ENCODE data around the gene GALP.
"Not testable (repeated sequence)": the region's sequence is repeated elsewhere in the genome, so short reads cannot be mapped to it uniquely, and the experiment has no call there.

Gene GALP

DNA sequence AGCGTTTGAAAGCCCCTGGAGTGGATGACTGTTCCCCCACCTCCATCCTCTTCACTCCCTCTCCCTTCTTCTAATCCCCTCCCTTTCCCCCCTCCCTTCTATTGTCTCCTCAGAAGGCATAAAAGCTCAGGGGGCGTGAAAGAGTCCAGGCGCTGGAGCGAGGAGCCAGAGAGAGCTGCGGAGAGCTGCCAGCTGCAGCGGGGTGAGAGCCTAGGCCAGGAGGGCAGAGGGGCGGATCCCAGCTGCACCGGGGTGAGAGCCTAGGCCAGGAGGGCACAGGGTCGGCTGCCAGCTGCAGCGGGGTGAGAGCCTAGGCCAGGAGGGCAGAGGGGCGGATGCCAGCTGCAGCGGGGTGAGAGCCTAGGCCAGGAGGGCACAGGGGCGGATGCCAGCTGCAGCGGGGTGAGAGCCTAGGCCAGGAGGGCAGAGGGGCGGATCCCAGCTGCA, at the start of gene GALP:
TSS of gene GALP (plus strand) at position 148 of the 447 bp plus-strand sequence. CDS start 1,101 bp downstream, outside the sequence.
- H3K4me1 ChIP-seq (ENCODE audit: insufficient read depth, poor library complexity, severe bottlenecking); ATAC-seq (ENCODE audit: low read depth); H3K9me3 ChIP-seq (ENCODE audit: severe bottlenecking); H3K36me3 ChIP-seq (ENCODE audit: low read depth); H3K27ac ChIP-seq (ENCODE audit: poor library complexity, severe bottlenecking); H3K27me3 ChIP-seq (ENCODE audit: insufficient read depth, poor library complexity, severe bottlenecking); DNase-seq (ENCODE audit: low spot score); H3K4me3 ChIP-seq (ENCODE audit: severe bottlenecking): not testable (repeated sequence)

DNA sequence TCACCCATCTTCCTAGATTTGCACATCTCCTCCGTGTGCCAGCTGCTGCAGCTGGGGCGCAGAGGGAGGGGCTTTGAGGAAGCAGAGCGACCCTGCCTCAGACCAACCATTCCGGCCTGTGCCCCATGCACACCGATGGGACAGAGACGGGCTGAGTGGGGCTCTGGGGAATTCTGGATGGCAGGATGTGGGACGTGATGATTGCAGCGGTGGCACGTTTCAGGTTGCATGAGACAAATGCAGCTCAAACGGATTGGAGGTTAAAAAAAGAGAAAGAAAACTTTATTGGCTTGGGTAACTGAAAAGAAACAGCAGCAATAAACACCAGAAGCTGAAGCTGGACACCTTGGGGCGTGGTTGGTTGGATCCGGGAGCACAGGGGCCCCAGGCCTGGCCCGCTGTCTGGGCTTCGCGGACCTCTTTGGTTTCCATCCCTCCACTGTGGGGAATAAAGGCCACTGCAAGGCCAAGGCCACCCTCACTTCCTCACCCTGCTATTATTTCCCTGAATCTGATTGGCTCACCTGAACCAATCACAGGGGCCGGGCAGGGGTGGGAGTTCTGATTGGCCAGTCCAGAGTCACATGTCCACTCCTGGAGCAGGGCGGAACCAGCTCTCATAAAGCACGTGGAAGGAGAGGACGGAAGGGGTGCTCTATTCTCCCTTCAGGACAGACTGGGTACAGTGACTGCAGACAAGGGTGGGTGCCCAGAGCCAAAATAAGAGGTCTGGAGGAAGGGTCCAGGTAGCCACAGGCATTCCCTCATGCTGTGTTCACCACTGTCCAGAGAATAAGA, 48.6 kb upstream of the GALP start:
- Histone ChIP-seq H3K36me3 (ENCODE audit: low read depth) (no peaks in the 10 kb centered on the region), H3K4me3 (ENCODE audit: severe bottlenecking) (no peak overlapping the region), H3K4me1 (ENCODE audit: insufficient read depth, poor library complexity, severe bottlenecking) (no peaks in the 10 kb centered on the region), H3K27me3 (ENCODE audit: insufficient read depth, poor library complexity, severe bottlenecking) (no peaks in the 10 kb centered on the region), H3K27ac (ENCODE audit: poor library complexity, severe bottlenecking) (no peak overlapping the region), H3K9me3 (ENCODE audit: severe bottlenecking) (no peaks in the 10 kb centered on the region)
- no peak for DNase-seq (ENCODE audit: low spot score)
- TF ChIP-seq, protein P1, sequence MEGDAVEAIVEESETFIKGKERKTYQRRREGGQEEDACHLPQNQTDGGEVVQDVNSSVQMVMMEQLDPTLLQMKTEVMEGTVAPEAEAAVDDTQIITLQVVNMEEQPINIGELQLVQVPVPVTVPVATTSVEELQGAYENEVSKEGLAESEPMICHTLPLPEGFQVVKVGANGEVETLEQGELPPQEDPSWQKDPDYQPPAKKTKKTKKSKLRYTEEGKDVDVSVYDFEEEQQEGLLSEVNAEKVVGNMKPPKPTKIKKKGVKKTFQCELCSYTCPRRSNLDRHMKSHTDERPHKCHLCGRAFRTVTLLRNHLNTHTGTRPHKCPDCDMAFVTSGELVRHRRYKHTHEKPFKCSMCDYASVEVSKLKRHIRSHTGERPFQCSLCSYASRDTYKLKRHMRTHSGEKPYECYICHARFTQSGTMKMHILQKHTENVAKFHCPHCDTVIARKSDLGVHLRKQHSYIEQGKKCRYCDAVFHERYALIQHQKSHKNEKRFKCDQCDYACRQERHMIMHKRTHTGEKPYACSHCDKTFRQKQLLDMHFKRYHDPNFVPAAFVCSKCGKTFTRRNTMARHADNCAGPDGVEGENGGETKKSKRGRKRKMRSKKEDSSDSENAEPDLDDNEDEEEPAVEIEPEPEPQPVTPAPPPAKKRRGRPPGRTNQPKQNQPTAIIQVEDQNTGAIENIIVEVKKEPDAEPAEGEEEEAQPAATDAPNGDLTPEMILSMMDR (IDR thresholded peaks at IDR 0.05; ENCODE audit: poor library complexity, severe bottlenecking) = no peak
- no peak for ATAC-seq (ENCODE audit: low read depth)

DNA sequence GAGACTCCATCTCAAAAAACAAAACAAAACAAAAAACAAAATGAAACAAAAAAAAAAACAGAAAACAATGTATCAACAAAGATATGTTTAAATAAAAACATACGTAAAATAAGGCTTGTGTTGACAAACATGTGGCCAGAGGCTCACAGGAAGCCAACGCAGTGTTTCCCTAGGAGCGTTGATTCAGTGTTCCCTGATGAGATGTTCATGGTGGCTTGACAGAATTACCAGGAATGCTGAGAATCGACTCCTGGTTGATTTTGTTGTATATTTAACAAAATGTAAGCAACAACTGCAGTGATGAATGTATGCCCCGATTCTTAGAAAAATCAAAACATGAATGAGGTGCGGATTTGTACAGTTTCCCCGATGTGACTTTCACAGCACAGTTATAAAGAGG, 45.8 kb upstream of the GALP start:
- H3K4me1 ChIP-seq (ENCODE audit: insufficient read depth, poor library complexity, severe bottlenecking) = no peaks in the 10 kb centered on the region
- no peaks in the 10 kb centered on the region for H3K36me3 ChIP-seq (ENCODE audit: low read depth)
- H3K27me3 ChIP-seq (ENCODE audit: insufficient read depth, poor library complexity, severe bottlenecking) = no peaks in the 10 kb centered on the region
- no peak for ATAC-seq (ENCODE audit: low read depth)
- H3K4me3 ChIP-seq (ENCODE audit: severe bottlenecking) = no peak overlapping the region
- DNase-seq (ENCODE audit: low spot score) = no peak
- TF ChIP-seq, protein P1 (IDR thresholded peaks at IDR 0.05; ENCODE audit: poor library complexity, severe bottlenecking) = no peak
- no peaks in the 10 kb centered on the region for H3K9me3 ChIP-seq (ENCODE audit: severe bottlenecking)
- H3K27ac ChIP-seq (ENCODE audit: poor library complexity, severe bottlenecking) = no peak overlapping the region

DNA sequence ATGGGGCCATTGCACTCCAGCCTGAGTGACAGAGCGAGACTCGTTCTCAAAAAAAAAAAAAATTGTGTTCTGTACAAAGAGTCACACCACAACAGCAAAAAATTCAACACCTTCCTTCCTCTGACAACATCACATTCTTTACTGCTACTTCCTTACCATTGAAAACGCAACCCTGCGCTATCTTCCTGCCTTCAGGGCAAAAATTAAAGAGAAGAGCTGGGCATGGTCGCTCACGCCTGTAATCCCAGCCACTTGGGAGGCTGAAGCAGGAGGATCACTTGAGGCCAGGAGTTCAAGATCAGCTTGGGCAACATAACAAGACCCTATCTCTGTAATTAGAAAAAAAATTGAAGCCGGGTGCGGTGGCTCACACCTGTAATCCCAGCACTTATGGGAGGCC, 44.2 kb upstream of the GALP start:
- H3K27ac ChIP-seq (ENCODE audit: poor library complexity, severe bottlenecking) = no peak overlapping the region
- no peaks in the 10 kb centered on the region for H3K4me1 ChIP-seq (ENCODE audit: insufficient read depth, poor library complexity, severe bottlenecking)
- H3K4me3 ChIP-seq (ENCODE audit: severe bottlenecking) = no peak overlapping the region
- ATAC-seq (ENCODE audit: low read depth) (no peak), DNase-seq (ENCODE audit: low spot score) (no peak)
- TF ChIP-seq, protein P1 (IDR thresholded peaks at IDR 0.05; ENCODE audit: poor library complexity, severe bottlenecking) = no peak
- H3K36me3 ChIP-seq (ENCODE audit: low read depth) = no peaks in the 10 kb centered on the region
- H3K9me3 ChIP-seq (ENCODE audit: severe bottlenecking) = no peaks in the 10 kb centered on the region
- no peaks in the 10 kb centered on the region for H3K27me3 ChIP-seq (ENCODE audit: insufficient read depth, poor library complexity, severe bottlenecking)

DNA sequence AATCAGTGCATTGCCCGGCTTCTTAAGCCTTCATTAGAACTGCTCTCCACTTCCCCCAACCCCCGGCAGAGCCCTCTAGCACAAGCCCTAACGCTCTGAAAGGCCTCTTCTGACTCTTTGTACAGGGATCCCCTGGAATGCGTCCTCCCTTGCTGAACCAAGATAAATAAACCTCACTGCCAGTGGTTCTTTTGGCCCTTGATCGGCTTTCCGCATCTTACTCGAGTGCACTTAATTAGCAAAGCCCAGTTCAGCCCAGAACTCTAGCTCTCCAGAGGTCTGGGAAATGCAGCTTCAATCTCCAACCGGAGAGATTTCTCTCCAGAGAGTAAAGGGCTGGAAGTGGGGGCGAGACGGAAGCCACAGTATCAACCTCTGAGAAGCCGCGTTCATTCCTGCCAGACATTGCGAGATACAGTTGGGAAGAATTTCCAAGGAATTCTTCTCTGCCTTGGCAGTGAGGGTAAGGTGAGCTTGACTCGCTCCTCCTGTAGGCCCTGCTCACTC, 43.4 kb upstream of the GALP start:
- Histone ChIP-seq H3K27me3 (ENCODE audit: insufficient read depth, poor library complexity, severe bottlenecking) (no peaks in the 10 kb centered on the region), H3K9me3 (ENCODE audit: severe bottlenecking) (no peaks in the 10 kb centered on the region), H3K4me3 (ENCODE audit: severe bottlenecking) (no peak overlapping the region), H3K36me3 (ENCODE audit: low read depth) (no peaks in the 10 kb centered on the region), H3K4me1 (ENCODE audit: insufficient read depth, poor library complexity, severe bottlenecking) (no peaks in the 10 kb centered on the region), H3K27ac (ENCODE audit: poor library complexity, severe bottlenecking) (no peak overlapping the region)
- DNase-seq (ENCODE audit: low spot score) (no peak), ATAC-seq (ENCODE audit: low read depth) (no peak)
- TF ChIP-seq, protein P1 (IDR thresholded peaks at IDR 0.05; ENCODE audit: poor library complexity, severe bottlenecking) = no peak

All from RWPE2 (cell line).